Measurements from ENCODE around the gene CAMK2G. TPM values are rescaled to one million over a fixed set of nuclear protein-coding genes. Genes with fewer than 3 reads are reported as not detected.
"Not testable (repeated sequence)": the region's sequence is repeated elsewhere in the genome, so short reads cannot be mapped to it uniquely, and the experiment has no call there.

Gene CAMK2G
- polyA plus RNA-seq, 2 of the 4 experiments (the other 2 are of a cell fraction), result 22.6 to 25.5 TPM

DNA sequence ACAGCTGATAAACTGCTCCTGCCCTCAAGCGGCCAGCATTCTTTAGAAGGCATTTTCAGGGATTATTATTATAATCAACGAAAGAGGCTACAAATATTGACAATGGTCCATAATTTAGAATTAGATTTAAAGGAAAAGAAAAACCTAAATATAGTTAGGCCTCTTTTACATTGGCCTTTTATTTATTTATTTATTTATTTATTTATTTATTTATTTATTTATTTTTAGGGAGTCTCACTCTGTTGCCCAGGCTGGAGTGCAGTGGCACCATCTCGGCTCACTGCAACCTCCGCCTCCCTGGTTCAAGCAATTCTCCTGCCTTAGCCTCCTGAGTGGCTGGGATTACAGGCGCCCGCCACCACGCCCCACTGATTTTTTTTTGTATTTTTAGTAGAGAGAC, 45.3 kb downstream of the CAMK2G start:
- CTCF ChIA-PET, result interaction anchor here (0.8 to 2.9 kb wide), 3 partner anchors 20 to 57 kb away, joined by 3 to 17 read pairs (median 4); no protein-coding TSS in a partner anchor
- H3K4me1 ChIP-seq; H3K4me3 ChIP-seq; H3K9me3 ChIP-seq; POLR2A ChIA-PET; FAIRE-seq; H3K27ac ChIP-seq; DNase-seq (ENCODE audit: low read depth in 1 of 2, low spot score in 1 of 2); H3K4me2 ChIP-seq; ATAC-seq: not testable (repeated sequence)
- 89% methylated on average over 7 of the region's 7 CpGs for WGBS (ENCODE audit: missing lambda C conversion rate)
- TF ChIP-seq ZC3H11A (IDR thresholded peaks at IDR 0.05), result peak; percentile 96

DNA sequence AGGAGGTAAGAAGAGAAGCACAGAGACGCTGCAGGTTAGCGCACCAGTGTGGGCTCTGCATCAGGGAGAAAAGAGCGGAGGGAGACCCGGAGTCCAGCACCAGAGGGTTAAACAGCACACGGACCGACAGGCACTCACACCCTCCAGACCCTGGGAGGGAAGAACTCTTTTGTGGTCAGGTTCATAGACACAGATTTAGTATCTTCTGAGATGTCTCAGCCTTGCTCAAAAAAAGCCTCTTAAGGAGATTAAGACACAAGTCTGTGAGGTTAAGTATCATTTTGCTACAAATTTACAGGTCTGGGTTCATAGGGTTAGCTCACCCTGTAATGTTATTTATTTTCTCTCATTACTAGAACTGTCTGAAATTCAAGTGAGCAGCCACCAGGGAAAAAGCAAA, 46.2 kb downstream of the CAMK2G start:
- WGBS (ENCODE audit: missing lambda C conversion rate), result 93% methylated on average over 6 of the region's 6 CpGs
- Histone ChIP-seq H3K4me2 (no peak overlapping the region), H3K4me3 (no peak overlapping the region), H3K4me1 (0 out of 3 replicates have a peak, but pooled peaks cover 3% of the 10 kb centered on the region), H3K9me3 (no peaks in the 10 kb centered on the region), H3K27ac (no peak overlapping the region)
- no peak for DNase-seq (ENCODE audit: low read depth in 1 of 2, low spot score in 1 of 2)
- TF ChIP-seq BHLHE40 (IDR thresholded peaks at IDR 0.05; ENCODE audit: low read depth, low read length) (no peak), JUNB (IDR thresholded peaks at IDR 0.05) (no peak), POLR2AphosphoS2 (conservative IDR thresholded peaks at IDR 0.05; ENCODE audit: low read length) (no peak)
- TF ChIP-seq, protein P1, sequence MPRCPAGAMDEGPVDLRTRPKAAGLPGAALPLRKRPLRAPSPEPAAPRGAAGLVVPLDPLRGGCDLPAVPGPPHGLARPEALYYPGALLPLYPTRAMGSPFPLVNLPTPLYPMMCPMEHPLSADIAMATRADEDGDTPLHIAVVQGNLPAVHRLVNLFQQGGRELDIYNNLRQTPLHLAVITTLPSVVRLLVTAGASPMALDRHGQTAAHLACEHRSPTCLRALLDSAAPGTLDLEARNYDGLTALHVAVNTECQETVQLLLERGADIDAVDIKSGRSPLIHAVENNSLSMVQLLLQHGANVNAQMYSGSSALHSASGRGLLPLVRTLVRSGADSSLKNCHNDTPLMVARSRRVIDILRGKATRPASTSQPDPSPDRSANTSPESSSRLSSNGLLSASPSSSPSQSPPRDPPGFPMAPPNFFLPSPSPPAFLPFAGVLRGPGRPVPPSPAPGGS (IDR thresholded peaks at IDR 0.05), result no peak
- CTCF ChIA-PET, result interaction anchor here (0.6 to 2.0 kb wide), 6 partner anchors 19 to 1224 kb away, joined by 3 to 5 read pairs (median 4); no protein-coding TSS in a partner anchor
- FAIRE-seq, result no peak
- POLR2A ChIA-PET, result no interaction called here
- no peak; a peak in 1 of 6 replicates for ATAC-seq

DNA sequence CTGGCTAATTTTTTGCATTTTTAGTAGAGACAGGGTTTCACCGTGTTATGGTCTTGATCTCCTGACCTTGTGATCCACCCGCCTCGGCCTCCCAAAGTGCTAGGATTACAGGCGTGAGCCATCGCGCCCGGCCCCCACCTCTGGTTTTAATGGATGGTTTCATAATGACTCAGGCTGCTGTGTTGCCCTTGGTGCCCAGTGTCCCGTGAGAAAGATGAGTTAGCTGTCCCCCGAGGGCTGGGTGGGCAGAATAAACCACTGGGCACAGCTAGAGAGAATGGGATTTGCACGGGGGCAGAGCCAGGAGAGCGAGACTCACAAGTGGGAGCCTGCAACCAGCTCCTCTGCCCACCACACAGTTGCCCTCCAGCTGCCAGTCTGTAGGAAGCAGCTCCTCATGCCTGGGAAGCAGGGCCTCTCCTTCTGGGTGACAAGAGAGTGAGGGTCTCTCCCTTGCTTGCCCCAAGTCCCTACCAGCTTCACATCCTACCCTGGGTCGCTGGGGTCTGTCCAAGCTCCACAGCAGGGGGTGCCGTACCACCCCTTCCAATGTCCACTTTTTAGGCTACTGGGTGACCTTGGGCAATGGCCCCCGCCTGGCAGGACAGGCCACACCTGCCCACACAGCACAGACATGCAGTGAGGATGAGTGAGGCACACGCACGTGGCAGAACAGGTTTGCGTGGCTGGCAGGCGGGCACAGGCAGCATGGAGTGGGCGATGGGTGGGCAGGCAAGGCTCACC, 46.8 kb downstream of the CAMK2G start:
- DNase-seq (ENCODE audit: low read depth in 1 of 2, low spot score in 1 of 2) (no peak), FAIRE-seq (no peak), ATAC-seq (no peak; a peak in 1 of 6 replicates)
- TF ChIP-seq POLR2AphosphoS2 (conservative IDR thresholded peaks at IDR 0.05; ENCODE audit: low read length), result no peak
- TF ChIP-seq CEBPB (IDR thresholded peaks at IDR 0.05), result no peak
- TF ChIP-seq, protein P2, sequence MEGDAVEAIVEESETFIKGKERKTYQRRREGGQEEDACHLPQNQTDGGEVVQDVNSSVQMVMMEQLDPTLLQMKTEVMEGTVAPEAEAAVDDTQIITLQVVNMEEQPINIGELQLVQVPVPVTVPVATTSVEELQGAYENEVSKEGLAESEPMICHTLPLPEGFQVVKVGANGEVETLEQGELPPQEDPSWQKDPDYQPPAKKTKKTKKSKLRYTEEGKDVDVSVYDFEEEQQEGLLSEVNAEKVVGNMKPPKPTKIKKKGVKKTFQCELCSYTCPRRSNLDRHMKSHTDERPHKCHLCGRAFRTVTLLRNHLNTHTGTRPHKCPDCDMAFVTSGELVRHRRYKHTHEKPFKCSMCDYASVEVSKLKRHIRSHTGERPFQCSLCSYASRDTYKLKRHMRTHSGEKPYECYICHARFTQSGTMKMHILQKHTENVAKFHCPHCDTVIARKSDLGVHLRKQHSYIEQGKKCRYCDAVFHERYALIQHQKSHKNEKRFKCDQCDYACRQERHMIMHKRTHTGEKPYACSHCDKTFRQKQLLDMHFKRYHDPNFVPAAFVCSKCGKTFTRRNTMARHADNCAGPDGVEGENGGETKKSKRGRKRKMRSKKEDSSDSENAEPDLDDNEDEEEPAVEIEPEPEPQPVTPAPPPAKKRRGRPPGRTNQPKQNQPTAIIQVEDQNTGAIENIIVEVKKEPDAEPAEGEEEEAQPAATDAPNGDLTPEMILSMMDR (IDR thresholded peaks at IDR 0.05), result no peak
- no peak for TF ChIP-seq CHD4 (IDR thresholded peaks at IDR 0.05; ENCODE audit: borderline replicate concordance)
- TF ChIP-seq KDM5A (IDR thresholded peaks at IDR 0.05), result no peak
- TF ChIP-seq EP300 (IDR thresholded peaks at IDR 0.05), result no peak
- no peak for TF ChIP-seq GATA3 (IDR thresholded peaks at IDR 0.05; ENCODE audit: borderline replicate concordance)
- TF ChIP-seq, protein P3, sequence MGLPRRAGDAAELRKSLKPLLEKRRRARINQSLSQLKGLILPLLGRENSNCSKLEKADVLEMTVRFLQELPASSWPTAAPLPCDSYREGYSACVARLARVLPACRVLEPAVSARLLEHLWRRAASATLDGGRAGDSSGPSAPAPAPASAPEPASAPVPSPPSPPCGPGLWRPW (IDR thresholded peaks at IDR 0.05), result no peak
- TF ChIP-seq MYC (IDR thresholded peaks at IDR 0.05; ENCODE audit: borderline replicate concordance, low read length), result no peak
- no peak for TF ChIP-seq HEYL (CRISPR knock-in tag; IDR thresholded peaks at IDR 0.05)
- TF ChIP-seq RNF2 (IDR thresholded peaks at IDR 0.05; ENCODE audit: borderline replicate concordance, low read depth), result no peak
- no peak for TF ChIP-seq TP53 (CRISPR knock-in tag; IDR thresholded peaks at IDR 0.05)
- no peak for TF ChIP-seq HOXB13 (CRISPR knock-in tag; IDR thresholded peaks at IDR 0.05; ENCODE audit: low read depth)
- no peak for TF ChIP-seq ZFP36 (IDR thresholded peaks at IDR 0.05; ENCODE audit: borderline replicate concordance, partially characterized antibody)
- TF ChIP-seq HDAC2 (IDR thresholded peaks at IDR 0.05), result no peak
- no peak for TF ChIP-seq ZSCAN20 (CRISPR knock-in tag; IDR thresholded peaks at IDR 0.05)
- TF ChIP-seq MAZ (IDR thresholded peaks at IDR 0.05; ENCODE audit: borderline replicate concordance, low read depth, low read length), result no peak
- Histone ChIP-seq H3K27ac (no peak overlapping the region), H3K4me2 (no peak overlapping the region), H3K9me3 (no peaks in the 10 kb centered on the region), H3K4me3 (no peak overlapping the region), H3K4me1 (0 out of 3 replicates have a peak, but pooled peaks cover 3% of the 10 kb centered on the region)
- 85% methylated on average over 19 of the region's 19 CpGs for WGBS (ENCODE audit: missing lambda C conversion rate)
- ChIA-PET CTCF (interaction anchor here (1.0 to 2.0 kb wide), 6 partner anchors 9 to 113 kb away, joined by 3 to 5 read pairs (median 4); no protein-coding TSS in a partner anchor), POLR2A (no interaction called here)
